Inflammatory macrophage (primary cell): ENCODE data around the gene NIN.

Experiments
- DNase-seq, 2 donors: peaks; one replicate each; pipeline ENCODE4 v3.0.0-alpha.2; 2020 to 2022

The NIN gene

DNA sequence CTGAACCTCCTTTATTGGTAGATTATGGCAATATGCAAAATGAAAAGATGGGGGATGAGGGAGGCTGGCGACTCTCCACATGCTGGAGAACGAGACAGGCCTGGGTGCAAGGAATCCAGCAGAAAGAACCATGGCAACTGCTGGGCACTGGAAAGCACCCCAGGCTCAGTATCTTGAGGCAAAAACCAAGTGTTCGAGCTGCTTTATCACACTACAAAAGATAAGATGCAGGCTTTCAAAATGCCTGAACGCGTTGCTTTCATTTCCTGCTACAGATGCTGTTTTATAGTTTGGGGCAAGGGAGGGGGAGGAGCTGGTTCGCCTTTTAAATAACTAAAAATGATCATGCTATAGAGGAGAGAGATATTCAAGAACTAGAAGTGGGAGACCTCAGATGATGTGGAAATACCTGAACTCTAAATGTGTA, 38.9 kb downstream of the NIN start:
- DNase-seq = no peak

DNA sequence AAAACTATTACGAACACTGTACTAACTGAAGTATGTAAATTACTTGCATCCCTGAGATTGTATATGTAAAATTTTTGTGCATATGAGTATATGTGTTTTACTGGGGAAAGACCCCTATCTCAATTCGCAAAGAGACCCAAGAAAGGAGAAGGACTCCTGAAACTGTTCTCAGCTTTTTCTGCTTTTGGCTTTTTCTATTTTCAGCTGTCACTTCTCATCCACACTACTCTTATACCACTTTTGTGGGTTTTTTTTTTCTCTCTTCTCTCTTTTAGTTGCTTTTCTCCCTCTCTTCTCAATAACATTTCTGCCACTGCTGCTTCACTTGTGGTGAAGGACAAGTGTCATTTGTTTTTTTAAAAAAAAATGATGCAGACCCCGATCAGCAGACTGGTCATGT, 39.8 kb downstream of the NIN start:
- DNase-seq = no peak

DNA sequence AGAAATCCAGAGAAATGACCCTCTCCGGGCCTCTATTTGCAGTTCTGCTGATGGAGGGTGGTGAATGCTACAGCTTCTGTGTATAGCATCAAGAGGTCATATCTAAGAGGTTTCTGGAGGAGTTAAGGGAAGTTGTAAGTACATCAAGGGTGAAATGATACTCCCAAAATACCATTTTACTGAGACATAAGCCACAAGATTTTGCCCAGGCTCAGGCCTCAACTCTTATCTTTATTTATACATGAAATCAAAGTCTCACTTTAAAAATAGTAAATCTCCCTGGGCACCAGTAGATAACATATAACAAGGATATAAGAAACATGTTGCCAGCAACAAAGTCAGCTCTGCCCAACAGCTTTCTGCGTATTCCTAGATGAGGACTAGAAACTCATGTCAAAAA, 40.4 kb downstream of the NIN start:
- DNase-seq = no peak

DNA sequence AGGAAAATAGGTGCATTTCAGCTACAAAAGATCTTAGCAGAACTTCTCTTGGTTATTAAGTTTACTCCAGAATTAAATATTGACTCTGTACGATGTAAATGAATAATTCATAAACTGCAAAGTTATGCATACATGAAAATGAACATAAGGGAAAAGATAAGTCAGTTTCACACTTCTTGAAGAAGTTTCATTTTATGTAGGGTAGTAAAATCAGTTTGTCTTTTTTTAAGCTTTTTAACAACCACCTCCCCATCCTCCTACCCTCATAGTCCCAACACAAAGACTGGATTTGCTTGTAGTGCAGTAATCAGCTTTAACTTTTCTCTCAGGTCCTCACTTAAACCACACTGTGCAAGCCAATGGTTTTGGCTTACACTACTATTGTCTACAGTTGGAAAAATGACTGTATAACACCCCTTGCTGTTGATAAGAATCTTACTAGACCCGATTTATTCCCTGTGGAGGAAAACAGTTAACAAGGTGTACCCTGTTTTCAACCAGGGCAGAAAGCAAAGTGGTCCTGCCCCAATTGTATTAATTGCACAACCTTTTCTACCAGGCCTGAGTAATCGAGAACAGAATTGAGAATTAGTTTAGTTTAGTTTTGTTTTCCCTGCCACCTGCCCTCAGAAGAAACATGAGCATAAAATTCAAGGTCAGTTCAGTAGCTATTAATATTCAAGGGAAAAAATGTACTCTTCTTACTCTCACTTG, 44.1 kb downstream of the NIN start:
- no peak for DNase-seq

DNA sequence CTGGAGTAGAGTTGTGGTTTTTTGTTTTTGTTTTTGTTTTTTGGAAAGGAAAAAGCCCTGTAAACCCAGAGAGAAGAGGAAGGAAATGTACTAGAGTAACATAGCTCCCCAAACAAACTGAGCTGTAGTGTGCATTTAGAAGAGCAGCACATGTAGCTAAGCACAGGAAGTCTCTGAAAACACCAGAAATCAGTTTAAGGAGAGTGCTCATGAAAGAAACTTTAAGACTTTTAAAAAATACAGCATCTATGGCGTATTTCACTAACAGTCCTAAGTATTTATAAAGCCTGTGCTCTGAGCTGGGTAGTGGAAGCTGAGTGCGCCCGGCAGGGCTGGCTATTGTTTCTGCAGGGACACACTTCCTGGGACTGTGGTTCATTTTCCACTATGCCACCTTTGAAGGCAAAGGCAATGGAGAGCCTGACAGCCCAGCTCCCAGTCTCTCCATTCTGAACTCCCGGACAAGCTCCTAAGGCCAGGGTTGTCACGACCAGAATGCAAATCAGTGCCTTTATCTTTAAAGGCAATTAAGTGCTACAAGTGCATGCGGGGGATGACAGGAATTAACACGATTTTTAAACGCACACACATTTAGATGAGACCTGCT, 45.4 kb downstream of the NIN start:
- no peak for DNase-seq

DNA sequence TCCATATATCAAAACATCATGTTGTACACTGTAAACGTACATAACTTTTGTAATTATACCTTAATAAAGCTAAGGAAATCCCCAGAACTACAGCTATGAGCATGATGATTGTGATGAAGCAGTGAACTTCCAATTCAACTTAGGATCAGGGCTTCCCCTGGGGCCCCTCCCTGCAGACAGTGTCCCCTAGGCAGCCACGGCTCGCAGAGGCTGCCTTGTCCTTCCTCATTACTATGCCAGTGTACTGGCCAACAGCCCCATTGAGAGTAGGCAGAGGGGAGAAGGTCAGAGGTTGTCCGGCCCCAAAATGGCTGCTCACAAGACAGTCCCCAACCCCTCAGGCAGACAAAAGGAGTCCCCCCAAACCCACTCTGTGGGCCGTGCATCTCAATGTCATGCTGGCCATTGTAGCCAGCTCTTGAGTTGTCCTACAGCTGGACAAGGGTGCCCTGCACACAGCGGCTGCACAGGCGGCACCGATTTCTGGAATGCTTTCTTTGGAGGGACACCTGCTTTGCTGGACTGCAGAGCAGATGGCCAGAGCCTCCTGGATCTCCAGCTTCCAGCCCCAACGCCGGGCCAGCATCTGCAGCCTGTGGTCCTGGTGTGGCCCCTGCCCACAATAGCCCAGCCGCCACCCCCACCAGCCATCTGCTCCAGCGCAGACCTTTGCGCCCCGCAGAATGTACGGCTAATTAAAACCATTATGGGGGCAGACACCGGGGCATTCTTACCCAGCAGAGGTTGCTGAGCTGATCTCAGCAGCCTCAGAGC, 46.1 kb downstream of the NIN start:
- DNase-seq = no peak

DNA sequence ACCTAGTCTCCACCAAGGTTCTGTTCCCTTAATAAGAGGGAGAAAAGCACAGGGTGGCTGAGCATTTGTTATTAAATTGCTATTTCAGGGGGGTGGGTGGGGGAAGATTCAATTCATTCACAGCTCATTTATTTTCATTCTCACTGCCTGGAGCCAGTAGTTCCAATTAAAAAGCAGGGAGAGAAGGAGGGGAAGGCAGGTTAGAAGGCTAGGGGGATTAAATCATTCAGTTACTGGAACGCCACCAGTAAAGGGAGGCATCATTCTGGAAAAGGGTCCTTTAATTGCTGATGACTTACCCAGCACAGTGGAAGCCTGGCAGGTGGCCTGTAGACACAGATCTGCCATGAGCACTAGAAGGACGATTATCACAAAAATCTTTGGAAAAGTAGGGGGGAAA, 47.4 kb downstream of the NIN start:
- DNase-seq = no peak

DNA sequence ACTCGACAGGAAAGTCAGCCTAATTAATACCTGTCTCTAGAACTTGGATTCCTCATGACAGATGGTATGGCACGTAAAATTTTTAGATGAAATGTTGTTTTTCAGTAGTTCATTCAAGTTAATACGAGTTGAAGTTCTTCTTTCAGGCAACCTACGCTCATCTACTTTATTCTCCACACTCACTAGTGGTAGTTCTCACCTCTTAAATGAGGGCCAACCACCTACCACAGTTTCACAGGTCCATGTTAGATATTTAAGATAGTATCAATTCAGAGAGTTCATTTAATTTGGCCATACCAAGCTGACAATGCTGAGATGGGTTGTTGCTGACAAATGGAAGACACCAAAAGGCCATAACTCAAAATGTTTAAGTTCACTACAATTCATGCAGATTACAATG, 50.6 kb downstream of the NIN start:
- DNase-seq = no peak

DNA sequence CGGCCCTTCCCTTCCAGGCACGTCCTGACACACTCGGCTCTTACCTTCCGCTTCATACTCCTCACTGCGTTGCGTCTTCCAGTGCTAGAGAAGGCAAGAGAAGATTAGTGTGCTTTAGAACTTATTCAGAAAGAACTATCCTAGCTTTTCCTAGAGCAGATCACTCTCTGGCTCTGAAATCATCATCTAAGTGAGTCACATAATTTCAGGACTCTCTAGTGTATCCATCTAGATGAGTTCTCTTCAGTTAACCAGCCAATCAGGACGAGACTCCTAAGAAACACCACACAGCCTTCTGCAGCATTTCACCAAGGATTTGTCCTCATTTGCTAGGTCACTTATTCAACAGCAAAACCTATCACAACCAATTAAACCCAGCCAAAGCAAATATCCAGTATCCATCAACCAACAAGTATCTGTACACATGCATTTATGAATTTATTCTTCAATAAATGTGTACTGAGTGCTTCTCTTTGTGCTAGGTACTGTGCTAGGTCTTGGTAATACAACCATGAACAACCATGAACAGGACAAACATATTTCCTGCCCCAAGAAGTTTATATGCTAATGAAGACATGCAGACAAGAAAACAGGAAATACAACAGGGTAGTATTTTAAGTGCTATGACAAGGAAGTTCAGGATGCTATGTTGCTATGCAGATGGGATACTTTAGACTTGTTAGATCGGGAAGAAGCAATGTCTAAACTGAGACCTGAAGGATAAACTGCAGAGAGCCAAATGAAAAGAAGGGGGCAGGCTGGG, 52.1 kb downstream of the NIN start:
- DNase-seq = no peak

DNA sequence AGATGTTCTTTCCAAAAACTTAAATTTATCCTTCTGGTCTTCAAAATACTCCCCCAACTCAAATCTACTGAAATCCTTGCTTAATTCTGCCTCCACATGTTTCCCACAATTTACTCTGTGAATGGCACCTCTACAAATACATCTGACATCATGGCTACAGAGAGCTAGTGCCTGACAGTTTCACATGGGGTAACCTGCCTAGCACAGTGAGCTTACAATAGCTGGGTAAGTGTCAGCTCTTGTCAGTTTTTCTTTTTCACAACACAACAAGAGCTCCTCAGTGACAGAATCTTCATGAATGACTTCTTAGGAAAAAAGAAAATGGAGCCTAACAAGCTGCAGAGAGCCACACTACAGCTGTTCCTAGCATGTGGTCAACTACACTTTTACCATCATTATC, 54.4 kb downstream of the NIN start:
- no peak for DNase-seq

DNA sequence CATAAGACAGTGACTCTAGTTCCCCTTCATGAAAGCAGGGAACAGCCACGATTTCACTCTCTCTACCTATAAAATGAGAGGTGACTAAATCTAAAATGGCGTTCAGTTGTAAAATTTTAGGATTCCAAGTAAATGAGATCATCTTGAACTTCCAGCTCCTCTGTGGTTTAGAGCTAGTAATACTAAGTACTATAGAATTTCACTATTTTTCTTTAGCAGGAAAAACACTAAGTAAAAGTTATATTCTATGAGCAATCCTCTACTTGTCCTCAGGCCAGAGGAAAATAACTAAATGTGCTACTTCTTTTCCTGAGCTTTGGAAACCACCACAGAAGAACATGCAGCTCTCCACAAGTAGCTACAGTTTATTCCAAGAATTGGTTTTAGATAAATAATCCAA, 55.6 kb downstream of the NIN start:
- no peak for DNase-seq

DNA sequence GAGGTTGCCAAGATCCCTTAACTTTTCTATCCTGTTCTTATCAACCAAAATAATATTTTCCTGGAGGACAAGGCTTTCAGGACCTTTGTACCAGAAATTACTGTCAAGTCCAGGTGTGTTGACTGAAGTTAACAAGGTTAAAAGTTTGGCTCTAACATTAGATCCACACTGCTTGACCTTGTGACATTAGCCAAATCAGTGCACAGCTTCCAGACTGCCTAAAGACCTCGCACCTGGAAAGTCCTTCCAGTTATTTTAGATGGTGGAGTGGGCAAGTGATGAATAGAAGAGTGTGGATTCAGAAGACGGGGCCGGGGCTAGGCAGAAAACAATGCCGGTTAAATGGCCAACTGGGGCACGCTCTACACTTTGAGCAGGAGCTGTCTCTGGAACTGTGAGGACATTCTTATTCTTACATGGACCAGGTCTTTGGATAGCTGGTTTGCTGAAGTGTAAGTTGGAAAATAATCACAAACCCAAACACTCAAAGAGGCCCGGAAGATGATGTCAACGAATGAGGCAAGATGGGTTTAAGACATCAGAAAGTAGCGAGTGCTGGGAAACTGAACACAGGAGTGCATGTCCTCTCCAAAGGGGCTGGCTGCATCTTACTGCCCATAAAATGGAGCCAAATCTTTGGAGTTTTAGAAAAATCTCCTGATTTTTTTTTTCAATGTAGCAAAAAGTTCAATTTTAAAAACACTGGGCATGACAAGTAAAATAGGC, 56.3 kb downstream of the NIN start:
- DNase-seq = no peak

DNA sequence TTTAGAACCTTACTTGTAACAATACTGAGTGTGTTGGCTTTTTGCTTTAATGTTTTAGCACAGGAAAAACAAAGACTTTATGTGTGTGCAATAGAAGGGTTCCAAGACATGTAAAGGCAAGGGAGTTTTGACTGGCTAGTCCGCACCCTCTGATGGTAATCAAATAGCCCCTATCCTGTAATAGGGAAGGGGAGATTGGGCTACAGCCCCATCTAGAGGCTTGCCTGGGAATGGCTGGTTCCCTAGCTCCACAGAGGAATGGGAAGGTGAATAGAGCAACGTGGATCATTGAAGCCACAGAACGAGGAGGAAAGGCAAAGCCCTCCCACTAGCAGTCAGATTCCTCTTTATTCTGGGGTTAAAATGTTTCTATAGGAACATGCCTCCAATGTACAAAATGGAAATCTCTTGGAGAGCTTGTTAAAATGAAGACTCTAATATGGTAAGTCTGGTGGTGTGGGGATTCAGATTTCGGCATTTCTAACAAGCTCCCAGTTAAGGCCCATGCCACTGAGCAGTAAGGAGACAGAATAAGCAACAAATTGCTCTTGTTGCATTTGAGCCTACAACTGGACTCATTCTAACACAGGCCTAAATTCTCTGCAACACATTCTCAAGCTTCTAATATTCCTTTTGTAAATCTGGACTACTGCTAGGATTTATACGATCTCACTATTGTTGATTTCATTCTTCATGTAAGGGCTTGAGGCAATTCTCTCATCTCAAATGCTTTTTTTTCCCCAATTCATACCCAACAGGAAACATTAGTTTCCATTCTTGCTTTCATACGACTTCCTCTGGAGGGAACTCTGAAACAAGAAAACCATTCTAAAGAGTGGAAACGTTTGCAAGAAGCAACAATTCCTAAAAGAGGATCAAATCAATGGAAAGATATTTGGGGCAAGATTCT, 57.1 kb downstream of the NIN start:
- DNase-seq = peak in 1 of 2 donors; percentile 7

DNA sequence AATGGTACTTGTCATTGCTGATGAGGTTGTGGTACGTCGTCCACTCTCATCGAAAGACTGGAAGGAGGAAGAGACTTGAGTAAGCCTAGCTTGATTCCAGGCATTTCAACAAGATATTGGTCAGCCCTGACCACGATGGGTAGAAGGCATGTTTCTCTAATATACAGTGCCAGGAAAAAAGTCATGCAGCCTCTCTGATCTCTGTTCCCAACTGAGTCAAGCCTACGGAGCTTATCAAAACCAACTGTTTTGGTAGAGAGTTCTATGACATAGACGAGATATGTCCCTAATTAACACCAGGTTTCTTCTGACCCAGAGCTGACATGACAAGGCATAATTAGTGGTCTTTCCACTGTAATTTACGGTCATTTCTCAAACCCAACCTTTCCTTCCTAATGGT, 58.5 kb downstream of the NIN start:
- no peak for DNase-seq

DNA sequence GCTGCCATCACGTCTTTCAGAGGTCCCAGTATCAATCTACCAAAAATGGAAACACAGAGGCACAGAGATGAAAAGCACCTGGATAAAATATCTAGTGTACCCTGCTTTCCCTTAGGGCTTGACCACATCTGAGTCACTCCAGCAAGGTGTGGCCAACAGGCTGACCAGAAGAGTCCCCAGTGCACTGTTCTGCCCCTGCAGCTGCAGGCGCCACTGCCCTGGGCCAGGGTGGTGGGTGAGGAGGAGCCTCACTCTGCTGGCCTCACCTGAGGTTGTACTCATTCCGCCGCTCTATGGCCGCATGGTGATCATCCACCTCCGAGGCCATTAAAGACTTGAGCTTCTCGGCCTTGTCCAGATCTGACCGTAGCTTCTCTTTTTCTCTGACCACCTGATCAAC, 60.4 kb downstream of the NIN start:
- no peak for DNase-seq

DNA sequence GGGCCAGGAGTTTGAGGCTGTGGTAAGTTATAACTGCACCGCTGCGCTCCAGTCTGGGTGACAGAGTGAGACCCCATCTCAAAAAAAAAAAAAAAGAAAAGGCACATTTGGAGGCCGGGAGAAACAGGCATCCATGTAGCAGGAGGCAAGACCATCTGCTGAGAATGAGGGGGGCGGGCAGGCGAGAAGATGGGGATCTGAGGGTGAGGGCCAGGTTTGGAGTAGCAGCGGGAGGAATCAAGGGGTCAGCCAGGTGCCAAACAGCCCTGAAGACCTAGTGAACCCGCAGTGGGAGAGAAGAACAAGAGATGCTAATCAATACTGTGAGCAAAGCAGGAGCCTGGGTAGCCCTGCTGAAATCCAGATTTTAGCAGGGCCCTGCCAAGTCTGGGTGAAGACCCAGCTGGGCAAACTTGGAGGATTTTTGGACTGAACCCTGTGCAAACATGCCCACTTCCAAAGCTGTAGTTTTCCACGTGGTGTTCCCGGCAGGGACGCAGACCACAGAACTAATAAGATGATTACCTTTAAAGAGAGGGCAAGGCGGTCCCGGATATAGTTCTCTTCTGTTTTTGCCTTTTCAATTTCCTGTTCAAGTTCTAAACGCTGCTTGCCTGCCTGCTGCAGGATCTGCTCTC, 61.0 kb downstream of the NIN start:
- no peak for DNase-seq

DNA sequence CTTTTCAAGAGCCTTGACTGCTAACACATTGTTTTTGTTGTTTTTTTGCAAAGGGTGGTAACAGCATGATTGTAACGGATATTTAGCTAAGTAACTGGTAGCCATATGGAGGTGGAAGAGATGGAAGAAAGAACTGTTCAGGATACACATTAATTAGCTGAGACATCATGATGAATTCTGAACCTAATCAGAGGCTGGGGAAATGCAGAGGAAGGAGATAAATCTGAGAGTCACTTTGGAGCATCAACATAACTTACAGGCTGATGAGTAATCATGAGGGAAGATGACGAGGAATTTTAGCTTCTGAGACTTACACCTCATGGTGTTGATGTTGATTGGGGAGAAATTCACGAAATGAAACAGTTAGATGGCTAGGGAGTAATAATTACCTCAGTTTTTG, 62.3 kb downstream of the NIN start:
- no peak for DNase-seq

DNA sequence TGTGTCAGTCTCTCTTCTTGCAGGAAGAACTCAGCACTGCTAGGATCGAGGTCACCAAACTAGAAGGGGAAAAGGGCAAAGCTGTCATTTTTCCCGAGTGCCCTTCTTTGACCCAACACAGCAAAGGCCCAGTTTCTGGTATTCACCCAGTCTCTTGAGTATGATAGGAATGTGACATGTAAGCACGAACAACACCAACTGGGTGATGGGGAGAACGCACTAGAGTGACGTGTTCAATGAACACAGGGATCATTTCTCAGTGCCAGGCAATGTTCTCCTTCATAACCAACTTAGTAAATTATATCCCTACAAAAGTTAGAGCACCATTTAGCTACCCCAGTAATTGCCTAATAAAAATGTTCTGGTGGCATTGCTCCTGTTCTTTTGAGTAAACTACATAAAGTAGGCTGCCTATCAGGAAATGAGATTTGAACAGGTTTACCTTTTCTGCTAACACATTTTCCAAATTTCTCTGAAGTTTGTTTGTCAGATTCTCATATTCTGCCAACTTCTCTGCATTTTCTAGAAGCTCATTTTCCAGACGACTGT, 64.5 kb downstream of the NIN start:
- DNase-seq = no peak

DNA sequence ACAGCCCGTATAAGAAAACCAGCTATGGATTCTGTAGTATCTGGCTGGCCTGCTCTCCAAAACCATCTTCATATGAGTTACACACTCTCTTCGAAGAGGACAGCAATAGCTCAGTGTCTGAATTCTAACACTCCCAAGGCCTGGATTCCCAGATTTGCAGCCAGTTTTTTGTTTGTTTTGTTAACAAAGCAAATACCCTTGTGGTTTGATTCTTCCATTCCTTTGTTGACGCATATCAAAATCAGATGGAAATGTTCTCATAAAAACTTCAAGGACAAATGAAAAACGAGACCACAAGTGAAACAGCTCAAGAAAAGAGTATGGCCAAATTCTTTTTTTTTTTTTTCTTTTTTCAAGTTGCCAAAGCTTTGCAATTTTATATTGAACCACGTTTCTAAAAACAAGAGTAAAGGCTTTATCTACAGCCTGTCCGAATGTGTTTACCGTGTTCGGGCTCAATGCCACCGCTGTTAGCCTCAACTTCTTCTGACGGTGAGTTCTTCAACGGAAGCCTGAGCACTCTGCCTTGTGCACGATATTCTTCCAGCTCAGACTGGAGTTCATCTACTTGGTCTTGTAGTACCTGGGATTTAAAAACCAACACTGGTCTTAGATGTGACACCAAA, 67.5 kb downstream of the NIN start:
- no peak for DNase-seq

DNA sequence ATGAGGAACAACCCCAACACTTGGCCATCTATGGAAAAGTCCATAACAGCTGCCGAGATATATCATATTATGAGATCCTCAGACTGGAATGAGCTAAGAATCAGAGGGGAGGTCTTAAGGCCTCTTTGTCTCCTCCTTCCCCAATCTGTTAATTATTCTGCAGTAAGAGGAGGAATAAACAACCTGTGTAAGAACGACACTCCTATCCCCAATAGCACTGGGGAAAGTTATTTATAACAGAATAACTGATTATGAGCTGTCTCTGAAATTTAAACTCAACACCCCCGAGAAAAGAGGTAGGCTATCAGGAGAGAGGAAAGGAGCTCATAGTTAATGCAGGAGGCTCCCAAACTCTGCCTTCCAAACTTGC, 68.0 kb downstream of the NIN start:
- DNase-seq = no peak
